HS-5 (cell line): ENCODE results near the gene WNK2.

Experiments
- DNase-seq: peaks from one replicate; pipeline ENCODE4 v3.0.0-alpha.2; 2012; ENCODE audit warnings: low read depth

WNK2 gene

DNA sequence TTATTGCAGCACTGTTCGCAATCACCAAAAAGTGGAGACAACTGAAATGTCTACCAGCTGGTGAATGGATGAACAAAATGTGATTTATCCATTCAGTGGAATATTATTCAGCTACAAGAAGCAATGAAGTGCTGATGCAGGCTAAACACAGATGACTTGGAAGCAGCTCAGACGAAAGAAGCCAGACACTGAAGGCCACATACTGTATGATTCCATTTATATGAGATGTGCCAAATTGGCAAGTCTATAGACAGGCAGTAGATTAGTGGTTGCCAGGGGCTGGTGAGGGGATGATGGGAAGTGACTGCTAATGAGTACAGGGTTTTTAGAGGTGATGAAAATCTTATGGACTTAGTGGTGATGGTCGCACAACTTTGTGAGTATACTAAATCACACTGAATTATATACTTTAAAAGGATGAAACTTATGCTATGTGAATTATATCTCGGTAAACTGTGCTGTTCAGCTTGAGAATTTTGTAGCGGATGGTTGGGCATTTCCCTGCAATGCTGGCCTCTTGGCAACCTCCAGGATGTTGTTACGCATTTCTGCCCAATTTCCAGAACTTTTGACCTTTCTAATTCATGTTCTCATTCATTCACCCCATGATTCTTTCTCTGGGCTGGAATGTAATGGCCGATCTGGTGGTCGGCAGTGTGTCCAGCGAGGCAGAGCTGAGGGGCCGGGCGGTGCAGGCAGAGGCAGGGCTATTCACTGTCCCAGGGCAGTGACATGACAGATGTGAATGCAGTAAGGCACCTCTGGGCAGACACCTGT is 22.0 kb upstream of the WNK2 start:
- no peak for DNase-seq

DNA sequence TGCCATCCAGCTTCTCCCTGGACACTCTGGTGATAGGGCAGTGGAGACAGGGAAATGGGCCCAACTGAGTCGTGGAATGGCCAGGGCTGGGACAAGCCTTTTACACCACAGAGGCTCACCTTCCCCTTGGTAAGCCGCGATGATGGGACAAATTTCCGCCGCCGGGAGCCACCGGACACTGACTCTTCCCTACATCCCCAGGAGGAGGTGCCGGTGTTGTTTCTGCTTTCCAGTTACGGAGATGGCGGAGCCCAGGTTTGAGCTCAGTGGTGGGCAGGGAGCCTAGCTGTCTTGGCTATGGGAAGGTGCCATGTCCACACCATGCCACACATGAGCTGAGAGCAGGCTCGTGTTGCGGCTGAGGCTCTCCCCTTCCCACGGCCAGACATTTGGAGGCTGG is 19.9 kb upstream of the WNK2 start:
- DNase-seq, result no peak

DNA sequence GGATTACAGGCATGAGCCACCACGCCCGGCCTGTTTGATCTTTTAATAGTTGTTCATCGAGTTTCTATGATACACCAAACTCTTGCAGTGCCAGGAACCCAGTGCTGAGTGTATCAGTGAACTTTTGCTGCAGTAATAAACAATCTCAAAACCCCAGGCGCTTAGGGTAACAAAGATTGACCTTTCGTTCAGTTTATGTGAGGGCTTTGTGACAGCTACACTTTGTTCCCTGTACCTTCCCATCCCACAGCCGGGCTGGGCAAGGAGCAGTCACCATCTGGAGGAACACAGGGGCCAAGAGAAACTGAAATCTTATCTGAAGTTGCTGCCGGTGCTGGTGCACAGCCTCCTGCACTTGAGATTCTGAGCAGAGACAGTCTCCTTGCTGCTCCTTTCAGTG is 17.2 kb upstream of the WNK2 start:
- no peak for DNase-seq

DNA sequence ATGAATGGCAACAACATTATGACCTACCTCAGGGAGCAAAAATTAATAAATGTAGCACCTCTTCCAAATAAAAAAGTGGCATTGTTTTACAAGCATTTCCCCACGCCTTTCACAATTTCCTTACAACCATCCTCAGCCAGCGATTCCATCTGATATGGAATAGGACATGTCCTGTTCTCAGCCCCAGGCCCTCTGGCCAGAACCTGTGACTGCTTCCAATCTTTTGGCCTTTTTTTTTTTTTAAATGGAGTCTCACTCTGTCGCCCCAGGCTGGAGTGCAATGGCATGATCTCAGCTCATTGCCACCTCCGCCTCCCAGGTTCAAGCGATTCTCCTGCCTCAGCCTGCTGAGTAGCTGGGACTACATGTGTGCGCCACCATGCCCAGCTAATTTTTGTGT is 16.8 kb upstream of the WNK2 start:
- no peak for DNase-seq

DNA sequence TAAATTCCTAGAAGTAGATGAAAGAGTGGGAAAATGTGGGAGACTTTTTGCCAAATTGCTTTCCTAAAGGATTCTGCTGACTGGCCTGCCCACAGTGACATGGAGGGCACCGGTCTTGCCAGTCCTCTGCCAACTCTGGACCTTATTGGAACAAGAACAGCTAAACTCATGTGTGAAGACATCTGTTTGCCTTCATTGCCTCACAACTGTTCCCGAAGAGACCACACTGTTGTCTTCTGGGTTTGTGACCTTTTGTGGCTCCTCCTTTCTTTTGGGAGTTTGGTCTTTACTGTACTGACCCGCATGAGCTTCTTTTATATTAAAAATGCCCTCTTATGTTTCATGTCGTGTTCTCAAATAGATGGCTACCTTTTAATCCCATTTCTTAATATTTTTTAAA is 16.1 kb upstream of the WNK2 start:
- DNase-seq, result no peak

DNA sequence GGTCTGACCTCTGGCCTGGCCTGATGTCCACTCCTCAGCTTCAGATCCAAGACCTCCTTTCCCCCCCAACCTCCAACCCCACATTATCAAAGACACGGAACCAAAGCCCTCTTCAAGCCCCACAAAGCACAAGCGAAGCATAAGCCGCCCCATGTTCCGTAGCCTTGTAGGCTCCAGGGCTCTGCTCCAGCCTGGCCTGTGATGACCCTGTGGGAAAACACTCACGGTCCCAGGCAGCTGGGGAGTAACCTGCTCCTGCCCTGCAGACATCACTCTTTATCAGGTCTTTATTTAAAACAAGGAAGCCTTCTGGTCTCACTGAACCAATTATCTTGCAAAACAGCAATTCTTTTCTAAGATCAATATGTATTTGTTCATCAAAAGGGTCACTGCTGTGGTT is 15.4 kb upstream of the WNK2 start:
- no peak for DNase-seq

DNA sequence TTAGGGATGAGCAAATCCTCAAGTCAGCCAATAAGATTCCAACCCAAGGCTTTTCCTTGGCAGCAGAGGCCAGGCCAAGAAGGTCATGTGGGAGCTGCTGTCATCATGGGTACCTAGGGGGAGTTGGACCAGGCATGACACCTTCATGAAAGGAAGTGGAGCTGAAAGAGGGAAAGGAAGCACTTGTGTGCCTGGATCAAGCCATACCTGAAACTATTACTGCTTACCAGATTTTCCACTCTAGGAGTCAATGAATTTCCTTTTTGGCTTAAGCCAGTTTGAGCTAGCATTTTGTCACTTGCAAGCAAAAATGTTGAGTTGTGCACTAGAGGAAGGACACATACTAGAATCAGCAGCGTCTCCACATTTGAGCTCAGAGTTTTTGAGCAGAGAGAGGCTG is 14.5 kb upstream of the WNK2 start:
- DNase-seq, result no peak

DNA sequence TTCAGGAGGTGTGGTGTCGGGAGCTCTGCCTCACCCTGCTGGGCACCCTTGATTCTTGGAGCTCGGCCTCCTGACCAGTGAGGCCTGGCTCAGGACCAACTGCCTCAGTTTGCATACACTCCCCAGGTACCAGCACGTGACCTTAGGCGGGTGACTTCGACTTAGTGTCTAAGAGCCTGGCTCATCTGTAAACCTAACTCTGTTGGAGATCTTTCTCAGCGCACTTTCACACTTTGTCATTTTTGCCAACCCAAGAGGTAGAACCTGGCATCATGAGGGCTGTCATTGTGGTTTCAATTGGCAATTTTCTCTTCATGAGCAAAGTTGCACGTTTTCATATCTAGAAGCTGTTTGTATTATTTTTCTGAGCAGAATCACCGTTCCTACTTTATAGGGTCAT is 13.4 kb upstream of the WNK2 start:
- no peak for DNase-seq

DNA sequence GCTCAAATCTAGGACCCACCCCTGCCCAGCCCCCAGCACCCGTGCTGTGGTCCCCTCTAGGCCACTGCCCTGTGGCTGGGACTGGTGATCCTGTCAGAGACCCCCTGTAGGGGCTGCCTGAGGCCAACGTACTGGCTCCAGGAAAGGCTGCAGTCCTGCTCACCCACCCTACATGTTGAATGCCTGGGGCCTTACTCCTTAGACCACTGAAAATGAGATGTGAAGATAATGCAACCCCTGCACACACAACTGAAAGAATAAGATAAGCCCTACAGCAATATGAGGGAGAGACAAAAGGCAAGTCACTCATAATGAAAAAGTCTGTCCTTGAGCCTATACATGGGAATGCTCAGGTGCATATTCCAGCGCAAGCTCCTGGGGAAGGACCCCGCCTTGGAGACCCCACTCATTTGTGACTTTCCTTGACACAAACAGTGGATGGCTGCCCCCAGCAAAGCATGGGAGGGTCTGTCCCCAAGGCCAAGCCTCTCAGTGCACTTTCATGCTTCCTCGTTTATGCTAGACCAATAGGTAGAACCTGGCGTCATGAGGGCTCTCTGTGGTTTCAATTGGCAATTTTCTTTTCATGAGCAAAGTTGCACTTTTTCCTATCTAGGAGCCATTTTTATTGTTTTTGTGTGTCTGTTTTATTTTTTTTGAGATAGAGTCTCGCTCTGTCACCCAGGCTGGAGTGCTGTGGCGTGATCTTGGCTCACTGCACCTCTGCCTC is 12.5 kb upstream of the WNK2 start:
- no peak for DNase-seq

DNA sequence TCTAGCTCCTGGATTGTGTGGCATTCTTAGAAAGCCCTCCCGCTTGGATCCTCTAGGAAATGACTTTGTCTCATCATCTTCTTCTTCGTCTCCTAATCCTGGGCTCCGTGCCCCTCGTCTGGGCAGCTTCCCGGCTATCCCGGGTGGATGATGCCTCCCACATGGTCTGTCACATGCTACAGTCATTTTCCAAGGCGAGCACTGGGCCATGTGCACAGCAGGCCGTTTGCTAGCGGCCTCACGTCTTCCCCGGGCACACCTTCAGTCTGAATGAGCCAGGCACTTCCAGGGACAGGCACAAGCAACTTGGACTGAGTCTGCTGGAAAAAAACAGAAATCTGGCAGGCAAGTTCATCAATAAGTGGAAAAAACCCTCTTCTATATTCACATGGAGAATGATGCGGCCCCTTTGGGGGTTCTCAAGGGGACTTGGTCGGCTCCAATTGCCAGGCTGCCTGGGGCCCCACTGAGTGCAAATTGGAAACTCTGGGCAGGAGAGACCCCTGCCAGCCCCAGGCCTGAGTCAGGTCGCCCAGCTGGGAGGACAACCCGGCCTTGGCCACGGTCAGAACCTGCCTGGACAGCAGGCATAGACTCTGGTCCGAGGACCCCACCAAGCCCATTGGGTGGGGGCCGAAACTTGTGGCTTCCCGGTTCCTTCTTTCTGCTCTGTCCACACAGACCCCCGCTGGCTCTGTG is 11.1 kb upstream of the WNK2 start:
- no peak for DNase-seq

DNA sequence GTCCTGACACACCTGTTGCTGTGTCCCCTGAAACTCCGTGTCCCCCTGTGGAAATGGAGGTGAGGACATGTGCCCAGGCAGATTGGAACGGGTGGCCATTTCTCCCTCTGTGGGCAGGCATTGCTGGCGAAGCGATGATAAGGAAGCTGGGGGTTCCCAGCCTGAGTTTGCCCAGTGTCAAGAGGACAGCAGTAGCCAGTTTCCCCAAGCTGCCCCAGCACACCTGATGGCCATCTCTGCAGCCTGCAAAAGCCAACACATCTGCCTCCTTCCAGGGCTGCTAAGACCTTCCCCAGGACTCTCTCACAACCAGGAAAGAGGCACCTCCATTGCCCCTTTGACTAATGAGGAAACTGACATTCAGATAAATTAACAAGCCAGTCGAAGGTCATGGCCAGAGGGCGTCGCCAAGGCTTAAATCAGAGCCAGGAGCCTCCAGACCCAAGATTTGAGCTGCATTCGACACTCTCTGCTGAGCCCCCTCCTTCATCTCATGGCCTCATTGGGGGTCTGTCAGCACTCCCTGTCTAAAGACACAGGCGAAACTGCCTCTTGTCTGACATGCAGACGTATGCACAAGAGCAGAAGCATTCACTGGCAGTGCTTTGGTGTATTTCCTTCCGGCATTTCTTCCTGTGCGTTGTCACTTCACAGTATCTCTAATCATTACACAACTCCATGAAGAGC is 10.4 kb upstream of the WNK2 start:
- no peak for DNase-seq

DNA sequence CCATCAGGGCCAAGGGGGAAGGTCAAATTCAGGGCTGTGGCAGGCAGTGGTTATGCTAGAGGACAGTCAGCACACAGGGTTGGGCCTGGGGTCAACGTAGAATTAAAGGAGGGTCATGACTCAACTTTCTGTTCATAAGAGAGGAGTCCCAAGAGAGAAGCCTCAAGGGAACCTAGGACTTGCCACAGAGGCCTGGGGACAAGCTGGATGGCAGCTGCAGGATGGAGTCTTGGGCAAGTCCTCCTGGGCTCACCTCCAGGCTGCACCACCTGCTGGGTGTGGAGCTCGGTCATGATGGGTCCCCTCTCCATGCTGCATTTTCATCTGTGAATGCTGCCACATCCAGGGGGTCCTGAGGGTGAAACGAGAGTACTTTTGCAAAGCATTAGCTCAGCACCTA is 9.0 kb upstream of the WNK2 start:
- no peak for DNase-seq

DNA sequence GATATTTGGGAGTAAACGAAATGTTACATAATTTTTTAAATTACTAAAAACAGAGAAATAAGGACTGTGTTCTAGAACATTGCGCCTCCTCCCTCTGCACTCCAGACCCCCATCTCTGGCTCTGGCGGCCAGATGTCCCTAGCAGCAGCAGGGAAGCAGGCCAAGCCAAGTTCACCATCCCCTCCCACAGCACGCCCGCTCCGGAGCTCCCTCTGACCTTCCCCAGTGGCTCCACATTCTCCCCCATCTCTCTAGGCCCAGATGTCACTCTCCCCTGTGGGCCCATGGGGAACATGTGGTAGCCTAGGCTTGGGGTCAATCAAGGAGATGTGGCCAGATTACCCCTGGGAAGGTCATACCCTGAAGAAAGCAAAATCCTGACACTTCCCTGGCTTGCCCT is 6.3 kb upstream of the WNK2 start:
- no peak for DNase-seq

DNA sequence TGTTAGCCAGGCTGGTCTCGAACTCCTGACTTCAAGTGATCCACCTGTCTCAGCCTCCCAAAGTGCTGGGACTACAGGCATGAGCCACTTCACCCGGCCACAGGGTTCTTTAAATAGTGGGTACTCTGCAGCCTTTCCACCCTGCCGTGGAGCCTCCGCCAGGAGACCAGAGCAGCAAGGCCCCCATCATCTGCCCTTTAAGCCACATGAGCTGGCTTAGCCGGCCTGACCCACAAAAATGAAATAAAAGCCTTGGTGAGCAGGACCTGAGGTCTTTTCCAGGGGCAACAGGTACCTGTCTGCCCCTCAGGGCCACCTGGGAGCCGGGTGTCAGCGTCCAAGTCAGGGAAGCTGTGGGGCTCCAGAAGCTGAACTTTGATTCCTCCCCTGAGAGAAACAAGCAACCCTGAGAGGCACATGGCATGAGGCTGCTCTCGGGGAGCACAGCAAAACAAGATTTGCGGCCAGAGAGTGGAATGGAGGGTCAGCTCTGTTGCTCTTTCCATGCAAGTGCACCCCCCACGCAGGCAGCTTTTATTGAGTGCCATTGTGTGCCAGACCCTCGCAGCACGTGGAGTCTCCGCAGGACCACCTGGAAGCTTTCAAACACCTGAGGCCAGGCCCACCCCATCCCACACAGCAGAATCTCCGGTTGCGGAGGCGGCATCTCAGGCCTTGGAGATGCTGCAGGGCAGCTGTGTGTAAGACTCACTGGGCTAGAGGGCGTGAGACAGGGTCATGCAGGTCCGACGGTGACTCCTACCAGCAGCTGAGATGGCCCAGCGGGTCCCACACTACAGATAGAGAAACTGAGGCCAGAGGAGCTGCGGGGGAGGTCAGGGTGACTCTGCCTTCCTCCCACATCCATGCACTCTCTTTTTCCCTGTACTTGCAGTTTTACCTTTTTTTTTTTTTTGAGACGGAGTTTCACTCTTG is 4.8 kb upstream of the WNK2 start:
- DNase-seq, result no peak

DNA sequence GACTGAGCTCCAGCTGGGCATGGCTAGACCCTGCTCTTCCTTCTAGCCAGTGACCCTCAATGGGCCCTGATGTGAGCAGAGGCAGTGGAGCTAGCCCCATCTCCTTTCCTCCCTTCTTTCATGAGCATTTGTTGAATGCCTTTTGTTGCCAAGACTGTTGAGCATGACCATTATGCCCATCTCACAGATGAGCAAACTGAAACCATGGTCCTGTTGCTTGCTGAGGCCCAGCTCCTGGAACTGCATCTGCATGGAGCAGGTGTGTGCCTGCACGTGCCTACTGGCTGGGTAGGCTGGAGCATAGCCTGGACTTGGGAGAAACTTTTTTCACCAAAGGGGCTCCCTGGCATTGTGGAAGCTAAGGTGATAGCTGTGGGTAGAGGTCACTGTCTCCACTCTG is 3.0 kb upstream of the WNK2 start:
- no peak for DNase-seq

DNA sequence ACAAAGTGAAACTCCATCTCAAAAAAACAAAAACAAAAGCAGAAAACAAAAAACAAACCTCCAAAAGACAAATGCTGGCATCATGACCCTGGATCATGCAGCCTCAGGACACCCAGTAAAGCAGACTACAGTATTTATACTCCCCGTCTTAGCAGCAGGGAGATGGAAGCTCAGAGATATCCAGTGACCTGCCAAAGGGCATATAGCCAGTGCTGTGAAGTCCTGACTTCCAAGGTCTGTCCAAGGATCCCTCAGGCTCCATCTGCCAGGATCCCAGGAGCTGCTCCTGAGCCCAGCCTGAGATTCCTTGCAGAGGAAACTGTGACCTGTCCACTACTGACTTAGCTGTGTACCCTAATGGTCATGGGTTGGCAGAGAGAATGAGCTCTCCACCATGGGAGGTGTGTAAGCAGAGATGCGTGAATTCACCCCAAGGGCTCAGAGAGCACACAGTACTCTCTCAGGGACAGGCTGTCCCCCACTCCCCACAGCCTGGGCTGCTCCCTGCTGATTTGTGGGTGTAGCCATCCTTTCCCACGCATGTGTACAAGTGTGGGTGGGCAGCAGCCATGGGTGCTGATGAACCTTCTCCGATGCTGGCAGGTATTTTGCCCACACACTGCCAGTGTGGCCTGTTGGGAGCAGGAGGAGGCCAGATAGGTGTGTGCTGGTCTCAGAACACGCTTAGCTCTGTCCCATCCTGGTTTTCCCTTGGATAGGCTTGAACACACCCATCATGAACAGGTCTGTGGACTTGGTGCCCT is 2.1 kb upstream of the WNK2 start:
- no peak for DNase-seq

DNA sequence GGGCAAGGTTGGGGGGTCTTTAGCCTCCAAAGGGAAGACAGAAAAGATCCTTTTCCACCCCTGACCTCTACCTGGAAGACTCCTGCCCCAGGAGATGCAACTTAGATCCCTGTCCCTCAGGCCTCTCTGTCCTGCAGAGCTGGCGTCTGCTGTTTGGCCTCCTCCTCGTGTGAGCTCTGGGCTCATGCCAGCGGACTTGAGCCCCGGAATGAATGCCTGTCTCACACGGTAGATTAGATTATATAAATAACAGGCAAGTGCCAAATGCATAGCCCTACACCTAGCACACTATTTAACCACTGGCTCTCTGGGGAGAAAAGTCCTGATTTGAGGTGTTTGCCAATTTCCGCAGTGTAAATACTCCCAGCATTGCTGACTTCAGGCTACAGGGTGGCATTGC is 1.4 kb upstream of the WNK2 start:
- DNase-seq, result no peak

DNA sequence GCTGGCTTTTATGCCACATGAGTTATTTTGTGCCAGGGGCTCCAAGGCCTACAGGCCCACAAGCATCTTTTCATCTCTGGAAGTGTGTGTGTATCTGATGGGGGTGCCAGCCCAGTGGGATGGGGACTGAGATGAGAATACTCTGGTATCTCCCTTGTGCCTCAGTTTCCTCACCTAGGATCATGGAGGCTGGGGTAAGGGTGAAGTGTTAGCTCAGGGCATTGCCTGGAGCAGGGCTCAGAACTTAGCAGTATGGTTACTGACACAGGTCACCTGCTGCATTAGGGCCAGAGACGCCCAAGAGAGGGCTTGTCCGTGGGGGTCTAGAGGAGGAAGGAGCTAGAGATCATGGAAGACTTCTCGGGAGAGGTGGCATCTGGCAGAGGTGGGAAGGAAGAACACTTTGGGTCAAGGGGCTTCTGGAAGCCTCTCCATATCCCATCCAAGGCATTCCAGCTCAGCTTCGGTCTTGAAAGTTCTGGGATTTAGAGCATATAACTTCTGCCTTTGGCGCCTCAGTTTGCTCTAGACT is 742 bp upstream of the WNK2 start:
- DNase-seq, result no peak

DNA sequence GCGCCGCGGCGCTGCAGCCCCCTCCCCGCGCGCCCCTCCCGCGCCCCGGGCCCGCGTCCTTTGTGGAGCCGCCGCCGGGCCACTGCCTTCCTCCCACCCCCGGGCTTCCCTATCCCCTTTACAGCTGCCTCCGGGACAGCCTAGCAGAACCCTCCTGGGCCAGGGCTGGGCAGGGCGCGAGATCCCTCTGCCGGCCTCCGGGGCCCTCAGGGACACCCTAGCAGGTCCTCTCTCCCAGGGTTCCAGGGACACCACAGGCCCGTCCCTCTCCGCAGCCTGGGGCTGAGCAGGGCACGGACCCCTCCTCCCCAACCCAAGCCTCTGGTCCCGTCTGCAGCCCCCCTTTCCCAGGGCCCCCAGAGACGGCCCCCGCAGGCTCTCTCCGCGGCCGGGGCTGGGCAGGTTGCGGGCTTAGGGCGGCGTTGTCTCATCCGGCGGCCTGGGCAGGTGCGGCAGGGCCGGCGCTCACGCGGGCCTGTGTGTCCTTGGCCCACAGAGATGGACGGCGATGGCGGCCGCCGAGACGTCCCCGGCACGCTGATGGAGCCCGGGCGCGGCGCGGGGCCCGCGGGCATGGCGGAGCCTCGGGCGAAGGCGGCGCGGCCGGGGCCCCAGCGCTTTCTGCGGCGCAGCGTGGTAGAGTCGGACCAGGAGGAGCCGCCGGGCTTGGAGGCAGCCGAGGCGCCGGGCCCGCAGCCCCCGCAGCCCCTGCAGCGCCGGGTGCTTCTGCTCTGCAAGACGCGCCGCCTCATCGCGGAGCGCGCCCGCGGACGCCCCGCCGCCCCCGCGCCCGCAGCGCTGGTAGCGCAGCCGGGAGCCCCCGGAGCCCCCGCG is 710 bp downstream of the WNK2 start:
- no peak for DNase-seq
